CD14-positive monocyte (primary cell): ENCODE data around the gene RIC3. TPM values are rescaled to one million over a fixed set of nuclear protein-coding genes. Genes with fewer than 3 reads are reported as not detected.

Experiments
- DNase-seq, 3 donors: peaks; one replicate each; pipeline ENCODE4 v3.0.0-alpha.2; 2011 to 2022
- H2AFZ ChIP-seq: 2 replicates; pipeline ENCODE4 v1.6.0; 2012; ENCODE audit warnings: mild to moderate bottlenecking, low read depth, low read length, inconsistent platforms; ENCODE audit not compliant: insufficient read depth, poor library complexity, severe bottlenecking
- H3K27ac ChIP-seq, 2 donors: 1 replicate in 1 of 2; 2 replicates in 1 of 2; pipeline ENCODE4 v1.5.1; 2012 to 2013; ENCODE audit warnings: low read length in 2 of 2, control low read depth in 1 of 2, inconsistent platforms in 1 of 2, low read depth in 1 of 2, mild to moderate bottlenecking in 1 of 2
- H3K27me3 ChIP-seq, 2 donors: one replicate each; pipeline versions ENCODE4 v1.6.0 to v1.6.1; 2011 to 2013; ENCODE audit warnings: low read length in 2 of 2; ENCODE audit not compliant: control insufficient read depth in 2 of 2, insufficient read depth in 2 of 2
- H3K36me3 ChIP-seq, 2 donors: replicated peaks in 1 of 2; 1 replicate in 1 of 2; 2 replicates in 1 of 2; pipeline versions ENCODE4 v1.5.1 to v1.6.1; 2012 to 2013; ENCODE audit warnings: low read length in 2 of 2, control low read depth in 1 of 2, inconsistent platforms in 1 of 2, mild to moderate bottlenecking in 1 of 2; ENCODE audit not compliant: insufficient read depth in 2 of 2, control insufficient read depth in 1 of 2
- H3K4me1 ChIP-seq, 2 donors: 1 replicate in 1 of 2; 2 replicates in 1 of 2; pipeline versions ENCODE4 v1.5.1 to v1.6.1; 2012 to 2013; ENCODE audit warnings: low read length in 2 of 2, control low read depth in 1 of 2, inconsistent platforms in 1 of 2, mild to moderate bottlenecking in 1 of 2, moderate library complexity in 1 of 2; ENCODE audit not compliant: insufficient read depth in 2 of 2, control insufficient read depth in 1 of 2
- H3K4me2 ChIP-seq: replicated peaks from 2 replicates; pipeline ENCODE3; 2012; ENCODE audit warnings: low read length, moderate library complexity, mild to moderate bottlenecking; ENCODE audit not compliant: poor library complexity, severe bottlenecking; ENCODE audit errors: extremely low read depth
- H3K4me3 ChIP-seq, 3 experiments: fragments of 200-600 bp in 1 of 3; sonication (generic) in 1 of 3; replicated peaks in 1 of 3; 1 replicate in 2 of 3; 2 replicates in 1 of 3; pipeline ENCODE4 v1.5.1; 2011 to 2013; ENCODE audit warnings: low read length in 3 of 3, mild to moderate bottlenecking in 3 of 3, control low read depth in 2 of 3, low read depth in 2 of 3, inconsistent platforms in 1 of 3, moderate library complexity in 1 of 3
- H3K79me2 ChIP-seq: 2 replicates; pipeline ENCODE4 v1.6.0; 2012; ENCODE audit warnings: mild to moderate bottlenecking, control low read depth, inconsistent platforms, low read length, moderate library complexity; ENCODE audit not compliant: insufficient read depth
- H3K9ac ChIP-seq: 2 replicates; pipeline ENCODE4 v1.6.0; 2017; ENCODE audit warnings: low read length, mild to moderate bottlenecking; ENCODE audit not compliant: insufficient read depth, poor library complexity, severe bottlenecking
- H3K9me3 ChIP-seq, 2 donors: replicated peaks in 1 of 2; 1 replicate in 1 of 2; 2 replicates in 1 of 2; pipeline versions ENCODE4 v1.5.1 to v1.6.1; 2012 to 2013; ENCODE audit warnings: low read length in 2 of 2, control low read depth in 1 of 2; ENCODE audit not compliant: control insufficient read depth in 1 of 2, insufficient read depth in 1 of 2
- H4K20me1 ChIP-seq: 2 replicates; pipeline ENCODE4 v1.6.0; 2012; ENCODE audit warnings: mild to moderate bottlenecking, low read length, control low read depth, moderate library complexity; ENCODE audit not compliant: insufficient read depth
- H3K27ac Mint-ChIP-seq, 7 donors: one replicate each; pipeline ENCODE4 v1.8.0; 2020; ENCODE audit warnings: mild to moderate bottlenecking in 7 of 7, mixed read lengths in 7 of 7, moderate library complexity in 6 of 7, inconsistent platforms in 2 of 7
- H3K27me3 Mint-ChIP-seq, 3 donors: one replicate each; pipeline ENCODE4 v1.8.0; 2021 to 2022; ENCODE audit warnings: low read depth in 3 of 3, mild to moderate bottlenecking in 3 of 3, mixed read lengths in 3 of 3, moderate library complexity in 3 of 3, inconsistent platforms in 1 of 3
- H3K36me3 Mint-ChIP-seq, 2 donors: one replicate each; pipeline ENCODE4 v1.8.0; 2020; ENCODE audit warnings: mixed read lengths in 2 of 2, inconsistent platforms in 1 of 2, mild to moderate bottlenecking in 1 of 2
- H3K4me1 Mint-ChIP-seq: one replicate; pipeline ENCODE4 v1.8.0; 2020; ENCODE audit warnings: mild to moderate bottlenecking, mixed read lengths
- H3K4me3 Mint-ChIP-seq, 2 donors: one replicate each; pipeline ENCODE4 v1.8.0; 2020; ENCODE audit warnings: mild to moderate bottlenecking in 2 of 2, mixed read lengths in 2 of 2, moderate library complexity in 1 of 2
- H3K9me3 Mint-ChIP-seq, 7 donors: one replicate each; pipeline ENCODE4 v1.8.0; 2020 to 2022; ENCODE audit warnings: mixed read lengths in 7 of 7, mild to moderate bottlenecking in 6 of 7, moderate library complexity in 6 of 7, inconsistent platforms in 2 of 7
- CTCF ChIP-seq: fragments of 200-600 bp; IDR thresholded peaks from one replicate; pipeline ENCODE4 v1.8.0; 2022; ENCODE audit warnings: antibody characterized with exemption, mild to moderate bottlenecking
- WGBS: methylation state at CpG from one replicate; pipeline ENCODE4 v1.1.5; 2013; ENCODE audit warnings: missing lambda C conversion rate; ENCODE audit not compliant: insufficient coverage; 5-methylcytosine and 5-hydroxymethylcytosine counted together
- intact Hi-C, 2 donors: fragments of 100-400 bp; cut with micrococcal nuclease; formaldehyde crosslinking; loops; one replicate each; pipeline versions ENCODE4 v1.15.0 to v1.15.1; 2023
- polyA plus RNA-seq, 3 donors: library from polyadenylated mRNA; depleted of rRNA in 1 of 3; unstranded in 2 of 3; stranded (reverse) in 1 of 3; fragments of 300-500 nt in 2 of 3; fragments of >200 nt in 1 of 3; fragmentation: Illumina TruSeq in 2 of 3; gene quantifications; 1 replicate in 2 of 3; 2 replicates in 1 of 3; pipeline ENCODE4 v1.2.3, GENCODE V29; 2012 to 2021

The RIC3 gene
- polyA plus RNA-seq, 3 donors = 0.17 TPM; not detected in 2

- WGBS = 55% methylated on average over 2 of the region's 5 CpGs
Measured at GRCh38 chr11:8177136-8177535, 8.3 kb upstream of the RIC3 start.

GRCh38 chr11:8167796-8168195 is 1.0 kb downstream of the RIC3 start:
- no peak for DNase-seq
- intact Hi-C loops = no loop called here

More at GRCh38 chr11:8177136-8177535, 8.3 kb upstream of the RIC3 start:
- H3K27me3 Mint-ChIP-seq = peaks cover 14 to 31% (median 16%) of the 10 kb centered on the region in 3 donors
- Histone ChIP-seq H2AFZ (no peak overlapping the region), H3K36me3 (no peaks in the 10 kb centered on the region), H3K9me3 (no peaks in the 10 kb centered on the region), H3K4me1 (no peaks in the 10 kb centered on the region), H3K27me3 (peaks cover 0 to 7% of the 10 kb centered on the region in 2 donors), H3K4me3 (no peak overlapping the region), H3K79me2 (no peaks in the 10 kb centered on the region), H3K9ac (no peak overlapping the region), H3K27ac (no peak overlapping the region), H4K20me1 (no peaks in the 10 kb centered on the region), H3K4me2 (no peak overlapping the region)
- peaks cover 0 to 2% (median 0%) of the 10 kb centered on the region in 7 donors for H3K9me3 Mint-ChIP-seq
- TF ChIP-seq CTCF = no peak
- no peak for DNase-seq
- H3K36me3 Mint-ChIP-seq = no peaks in the 10 kb centered on the region
- H3K4me3 Mint-ChIP-seq = peak overlapping the region in 1 of 2 donors; percentile 17
- intact Hi-C loops = no loop called here
- H3K4me1 Mint-ChIP-seq = no peaks in the 10 kb centered on the region
- no peak overlapping the region for H3K27ac Mint-ChIP-seq

More at GRCh38 chr11:8167796-8168195, 1.0 kb downstream of the RIC3 start:
- H3K27me3 Mint-ChIP-seq = peaks cover 50 to 70% (median 53%) of the 10 kb centered on the region in 3 donors
- H3K36me3 Mint-ChIP-seq = no peaks in the 10 kb centered on the region
- H3K9me3 ChIP-seq = peaks cover 0 to 23% of the 10 kb centered on the region in 2 donors
- peaks cover 10% of the 10 kb centered on the region for H3K4me1 Mint-ChIP-seq
- no peak overlapping the region for H2AFZ ChIP-seq
- peaks cover 0 to 4% of the 10 kb centered on the region in 2 donors for H3K4me1 ChIP-seq
- H3K4me2 ChIP-seq = no peak overlapping the region
- H3K4me3 ChIP-seq = no peak overlapping the region
- peaks cover 0 to 14% (median 8%) of the 10 kb centered on the region in 7 donors for H3K9me3 Mint-ChIP-seq
- 83% methylated on average over 1 of the region's 4 CpGs for WGBS
- no peak overlapping the region for H3K9ac ChIP-seq
- H3K27ac ChIP-seq = no peak overlapping the region
- H3K4me3 Mint-ChIP-seq = peak overlapping the region in 1 of 2 donors; percentile 86
- no peaks in the 10 kb centered on the region for H4K20me1 ChIP-seq
- H3K79me2 ChIP-seq = no peaks in the 10 kb centered on the region
- no peak overlapping the region for H3K27ac Mint-ChIP-seq
- no peaks in the 10 kb centered on the region for H3K36me3 ChIP-seq
- H3K27me3 ChIP-seq = peaks cover 51 to 55% of the 10 kb centered on the region in 2 donors
- no peak for TF ChIP-seq CTCF
